ENCODE data around the gene TIMM44. TPM values are rescaled to one million over a fixed set of nuclear protein-coding genes. Genes with fewer than 3 reads are reported as not detected.
A peak's percentile ranks its signal among the peaks of the same experiment; 100 is the strongest.

TIMM44 gene
- 100 to 1,000 TPM in 1 of 4 donors, 10 to 100 TPM in 3; 59.7 to 102 (median 71.8) TPM for total RNA-seq

GRCh38 chr19:7943444-7944176 is at the start of gene TIMM44:
Gene TIMM44, minus strand, starts transcription at chr19:7943666. Its CDS starts 15 bp downstream, at chr19:7943651.
- WGBS, 2 donors (ENCODE audit: low coverage in 1 of 2) = 1% methylated on average over 52 of the region's 56 CpGs; no CpG with 5 or more reads in 1 of the 2 donors
- in situ Hi-C loops (cut with MboI; ENCODE audit: low pct_ligation_motif_present in 1 of 4, low pct_unique_long_range_greater_than_20kb in 1 of 4, low sequenced_read_pairs in 3 of 4) = loop anchor here in 2 of 4 donors (10.0 kb wide), 1 partner anchor 311 kb away; no protein-coding TSS in a partner anchor
- TF ChIP-seq CTCF (IDR thresholded peaks at IDR 0.05) (no peak), POLR2AphosphoS5 (IDR thresholded peaks at IDR 0.05) (peak; percentile 60 to 89 (median 88)), EP300 (IDR thresholded peaks at IDR 0.05; ENCODE audit: low read depth) (no peak), POLR2A (IDR thresholded peaks at IDR 0.05) (peak; percentile 86)
- Histone ChIP-seq H3K4me1 (peaks cover 5 to 26% (median 12%) of the 10 kb centered on the region in 4 donors), H3K27ac (peak within 1 kb of the TSS; percentile 90 to 98 (median 96)), H3K36me3 (peaks cover 0 to 13% (median 6%) of the 10 kb centered on the region in 4 donors), H3K4me3 (peak within 1 kb of the TSS; percentile 68 to 93 (median 80)), H3K9me3 (no peaks in the 10 kb centered on the region), H3K27me3 (no peaks in the 10 kb centered on the region)
- DNase-seq = peak; percentile 99
- intact Hi-C loops (cut with DNase I; ENCODE audit: low total_unique reads) = no loop called here

- Histone ChIP-seq H3K4me1 (no peaks in the 10 kb centered on the region), H3K36me3 (peaks cover 0 to 36% (median 17%) of the 10 kb centered on the region in 4 donors), H3K4me3 (no peak overlapping the region), H3K27ac (no peak overlapping the region), H3K27me3 (no peaks in the 10 kb centered on the region), H3K9me3 (no peaks in the 10 kb centered on the region)
- intact Hi-C loops (cut with DNase I; ENCODE audit: low total_unique reads) = no loop called here
- DNase-seq = no peak
- 75 to 76% methylated on average over 3 to 10 of the region's 10 CpGs for WGBS, 2 donors (ENCODE audit: low coverage in 1 of 2)
- no peak for TF ChIP-seq POLR2AphosphoS5 (IDR thresholded peaks at IDR 0.05)
- TF ChIP-seq CTCF (IDR thresholded peaks at IDR 0.05) = no peak
- no peak for TF ChIP-seq EP300 (IDR thresholded peaks at IDR 0.05; ENCODE audit: low read depth)
- no peak for TF ChIP-seq POLR2A (IDR thresholded peaks at IDR 0.05)
- in situ Hi-C loops (cut with MboI; ENCODE audit: low pct_ligation_motif_present in 1 of 4, low pct_unique_long_range_greater_than_20kb in 1 of 4, low sequenced_read_pairs in 3 of 4) = no loop called here
Observed at GRCh38 chr19:7992575-7992974, 49.1 kb upstream of the TIMM44 start.

- in situ Hi-C loops (cut with MboI; ENCODE audit: low pct_ligation_motif_present in 1 of 4, low pct_unique_long_range_greater_than_20kb in 1 of 4, low sequenced_read_pairs in 3 of 4) (no loop called here), intact Hi-C loops (cut with DNase I; ENCODE audit: low total_unique reads) (no loop called here)
- Histone ChIP-seq H3K27ac (no peak overlapping the region), H3K27me3 (no peaks in the 10 kb centered on the region), H3K4me1 (peaks cover 0 to 13% (median 0%) of the 10 kb centered on the region in 4 donors), H3K9me3 (no peaks in the 10 kb centered on the region), H3K4me3 (no peak overlapping the region), H3K36me3 (peaks cover 0 to 36% (median 17%) of the 10 kb centered on the region in 4 donors)
- TF ChIP-seq POLR2A (IDR thresholded peaks at IDR 0.05) = no peak
- TF ChIP-seq EP300 (IDR thresholded peaks at IDR 0.05; ENCODE audit: low read depth) = no peak
- no peak for TF ChIP-seq CTCF (IDR thresholded peaks at IDR 0.05)
- no peak for TF ChIP-seq POLR2AphosphoS5 (IDR thresholded peaks at IDR 0.05)
- WGBS, 2 donors (ENCODE audit: low coverage in 1 of 2) = 94% methylated on average over 12 of the region's 12 CpGs; no CpG with 5 or more reads in 1 of the 2 donors
- DNase-seq = no peak
Observed at GRCh38 chr19:7989071-7989575, 45.7 kb upstream of the TIMM44 start.

GRCh38 chr19:7988307-7988706 is 44.8 kb upstream of the TIMM44 start:
- intact Hi-C loops (cut with DNase I; ENCODE audit: low total_unique reads) = no loop called here
- H3K27ac ChIP-seq = no peak overlapping the region

More at GRCh38 chr19:7988307-7988706, 44.8 kb upstream of the TIMM44 start:
- Histone ChIP-seq H3K9me3 (no peaks in the 10 kb centered on the region), H3K27me3 (no peaks in the 10 kb centered on the region), H3K4me3 (no peak overlapping the region), H3K4me1 (peaks cover 0 to 13% (median 0%) of the 10 kb centered on the region in 4 donors), H3K36me3 (peaks cover 0 to 36% (median 17%) of the 10 kb centered on the region in 4 donors)
- no peak for TF ChIP-seq POLR2A (IDR thresholded peaks at IDR 0.05)
- TF ChIP-seq EP300 (IDR thresholded peaks at IDR 0.05; ENCODE audit: low read depth) = no peak
- no peak for TF ChIP-seq CTCF (IDR thresholded peaks at IDR 0.05)
- TF ChIP-seq POLR2AphosphoS5 (IDR thresholded peaks at IDR 0.05) = no peak
- WGBS, 2 donors (ENCODE audit: low coverage in 1 of 2) = 73 to 100% methylated on average over 1 to 5 of the region's 5 CpGs
- in situ Hi-C loops (cut with MboI; ENCODE audit: low pct_ligation_motif_present in 1 of 4, low pct_unique_long_range_greater_than_20kb in 1 of 4, low sequenced_read_pairs in 3 of 4) = no loop called here
- DNase-seq = no peak
